Measurements from ENCODE around the gene FOXK1.

DNA sequence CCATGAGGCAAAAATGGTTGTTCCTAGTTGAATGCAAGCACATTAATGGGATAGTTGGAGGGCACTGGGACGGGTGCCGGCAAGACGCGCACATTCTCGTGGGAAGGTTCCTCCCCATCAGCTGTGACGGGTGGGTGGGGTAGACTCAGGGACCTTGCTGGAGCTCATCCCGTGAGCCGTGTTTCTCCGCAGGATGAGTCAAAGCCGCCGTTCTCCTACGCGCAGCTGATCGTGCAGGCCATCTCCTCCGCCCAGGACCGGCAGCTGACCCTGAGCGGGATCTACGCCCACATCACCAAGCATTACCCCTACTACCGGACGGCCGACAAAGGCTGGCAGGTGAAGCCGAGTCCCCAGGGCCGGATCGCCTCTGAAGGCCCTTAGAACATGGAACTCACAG is 73.0 kb downstream of the FOXK1 start:
- TF ChIP-seq POLR2AphosphoS5 (IDR thresholded peaks at IDR 0.05; ENCODE audit: low read depth) (no peak), CTCF (IDR thresholded peaks at IDR 0.05; ENCODE audit: insufficient read depth, low read length) (no peak)
